Naive thymus-derived CD4-positive, alpha-beta T cell (primary cell): ENCODE data around the gene SORCS2. TPM values are rescaled to one million over a fixed set of nuclear protein-coding genes. Genes with fewer than 3 reads are reported as not detected.
A peak's percentile ranks its signal among the peaks of the same experiment; 100 is the strongest.

Source experiments
- ATAC-seq: fragments of 150-1000 bp; cut with Tn5 transposase; 2 replicates; pipeline ENCODE4 v1.10.0; 2021; ENCODE audit warnings: mild to moderate bottlenecking, moderate library complexity
- CTCF ChIA-PET: fragments of 350-600 bp; sonication (Branson Sonifier 250); formaldehyde crosslinking; loops from one replicate; lab custom pipeline; 2021; ENCODE audit warnings: antibody characterized with exemption; lab: Charles Lee
- POLR2A ChIA-PET: fragments of 350-600 bp; sonication (Branson Sonifier 250); formaldehyde crosslinking; loops from one replicate; lab custom pipeline; 2021; ENCODE audit warnings: antibody characterized with exemption, inconsistent platforms; lab: Charles Lee
- DNase-seq, 9 donors: peaks; one replicate each; pipeline versions ENCODE4 v3.0.0 to v3.0.0-alpha.2; 2020 to 2022; ENCODE audit warnings: mixed read lengths in 1 of 9
- H3K27ac ChIP-seq: one replicate; pipeline ENCODE4 v1.7.0; 2013; ENCODE audit warnings: mild to moderate bottlenecking, low read depth, low read length, moderate library complexity
- H3K27me3 ChIP-seq, 2 donors: one replicate each; pipeline ENCODE4 v1.7.0; 2013; ENCODE audit warnings: low read length in 2 of 2, mild to moderate bottlenecking in 2 of 2, moderate library complexity in 2 of 2; ENCODE audit not compliant: control insufficient read depth in 2 of 2, insufficient read depth in 2 of 2
- H3K36me3 ChIP-seq, 3 experiments: 1 replicate in 2 of 3; 2 replicates in 1 of 3; pipeline ENCODE4 v1.7.0; 2013; ENCODE audit warnings: low read length in 3 of 3, mild to moderate bottlenecking in 3 of 3, moderate library complexity in 1 of 3; ENCODE audit not compliant: insufficient read depth in 3 of 3, control insufficient read depth in 2 of 3
- H3K4me1 ChIP-seq, 2 donors: one replicate each; pipeline ENCODE4 v1.7.0; 2013; ENCODE audit warnings: low read length in 2 of 2, mild to moderate bottlenecking in 2 of 2, moderate library complexity in 1 of 2; ENCODE audit not compliant: control insufficient read depth in 2 of 2, insufficient read depth in 2 of 2
- H3K4me3 ChIP-seq: 2 replicates; pipeline ENCODE4 v1.7.0; 2013; ENCODE audit warnings: mild to moderate bottlenecking, low read length
- H3K9me3 ChIP-seq, 3 experiments: 1 replicate in 2 of 3; 2 replicates in 1 of 3; pipeline ENCODE4 v1.7.0; 2013; ENCODE audit warnings: low read length in 3 of 3; ENCODE audit not compliant: control insufficient read depth in 2 of 3
- H3K27ac Mint-ChIP-seq, 9 donors: one replicate each; pipeline ENCODE4 v1.8.0; 2020 to 2022; ENCODE audit warnings: mixed read lengths in 9 of 9, mild to moderate bottlenecking in 8 of 9, moderate library complexity in 5 of 9, inconsistent platforms in 2 of 9
- H3K27me3 Mint-ChIP-seq, 5 donors: one replicate each; pipeline ENCODE4 v1.8.0; 2021 to 2022; ENCODE audit warnings: mixed read lengths in 5 of 5, mild to moderate bottlenecking in 1 of 5
- H3K36me3 Mint-ChIP-seq, 5 donors: one replicate each; pipeline ENCODE4 v1.8.0; 2020 to 2022; ENCODE audit warnings: mixed read lengths in 5 of 5, mild to moderate bottlenecking in 3 of 5, inconsistent platforms in 1 of 5
- H3K4me1 Mint-ChIP-seq, 7 donors: one replicate each; pipeline ENCODE4 v1.8.0; 2020 to 2022; ENCODE audit warnings: mixed read lengths in 7 of 7, mild to moderate bottlenecking in 3 of 7, inconsistent platforms in 1 of 7
- H3K4me3 Mint-ChIP-seq, 10 donors: one replicate each; pipeline ENCODE4 v1.8.0; 2020 to 2022; ENCODE audit warnings: mild to moderate bottlenecking in 10 of 10, mixed read lengths in 10 of 10, moderate library complexity in 6 of 10, inconsistent platforms in 2 of 10
- H3K9me3 Mint-ChIP-seq, 11 donors: one replicate each; pipeline ENCODE4 v1.8.0; 2020 to 2022; ENCODE audit warnings: mixed read lengths in 11 of 11, mild to moderate bottlenecking in 4 of 11, inconsistent platforms in 1 of 11, moderate library complexity in 1 of 11
- intact Hi-C, 2 donors: fragments of 100-400 bp; cut with micrococcal nuclease; formaldehyde crosslinking; loops; one replicate each; pipeline ENCODE4 v1.15.1; 2023
- polyA plus RNA-seq, 2 donors: library from polyadenylated mRNA; unstranded; fragments of 300-500 nt; fragmentation: Illumina TruSeq; gene quantifications; one replicate each; pipeline ENCODE4 v1.2.3, GENCODE V29; 2021
- total RNA-seq, 6 experiments: library from RNA in 5 of 6; stranded (reverse) in 5 of 6; gene quantifications; 1 replicate in 5 of 6; 2 replicates in 1 of 6; pipeline ENCODE4 v1.2.3 and lab custom pipeline; 2021 to 2026

Gene SORCS2
- total and polyA plus RNA-seq, 7 experiments from 2014 or later, result 0.10 TPM; not detected in 6

DNA sequence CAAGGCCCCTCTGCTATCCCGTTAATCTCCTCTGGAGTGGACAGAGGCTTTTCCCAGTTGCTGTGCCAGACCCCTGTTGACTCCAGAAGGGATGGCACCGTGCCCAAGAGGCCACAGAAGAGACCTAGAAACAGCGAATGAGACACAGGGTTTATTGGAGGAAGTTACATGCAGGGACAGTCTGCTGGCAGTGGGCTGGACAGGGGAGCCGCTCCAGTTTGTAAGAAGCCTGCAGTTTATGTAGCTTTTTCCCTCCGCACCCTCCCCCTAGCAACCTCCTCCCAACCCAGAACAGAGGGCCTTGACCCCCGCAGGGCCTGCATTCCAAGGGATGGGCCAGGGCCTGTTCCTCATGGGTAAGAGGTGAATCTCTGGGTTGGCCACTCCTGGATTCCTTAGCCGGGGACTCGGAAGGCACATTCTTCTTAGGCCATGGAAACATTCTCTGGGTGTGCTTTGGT, 459.2 kb downstream of the SORCS2 start:
- H3K4me1 Mint-ChIP-seq, result peaks cover 11 to 41% (median 21%) of the 10 kb centered on the region in 7 donors
- Histone ChIP-seq H3K27ac (no peak overlapping the region), H3K9me3 (no peaks in the 10 kb centered on the region), H3K36me3 (no peaks in the 10 kb centered on the region), H3K27me3 (no peaks in the 10 kb centered on the region), H3K4me1 (peaks cover 0 to 42% of the 10 kb centered on the region in 2 donors), H3K4me3 (no peak overlapping the region)
- no peak overlapping the region for H3K27ac Mint-ChIP-seq
- H3K4me3 Mint-ChIP-seq, result no peak overlapping the region
- H3K36me3 Mint-ChIP-seq, result peaks cover 0 to 5% (median 0%) of the 10 kb centered on the region in 5 donors
- intact Hi-C loops, result no loop called here
- no peak for ATAC-seq
- CTCF ChIA-PET, result no interaction called here
- DNase-seq, result no peak
- peaks cover 0 to 64% (median 5%) of the 10 kb centered on the region in 5 donors for H3K27me3 Mint-ChIP-seq
- POLR2A ChIA-PET, result no interaction called here
- H3K9me3 Mint-ChIP-seq, result no peaks in the 10 kb centered on the region

DNA sequence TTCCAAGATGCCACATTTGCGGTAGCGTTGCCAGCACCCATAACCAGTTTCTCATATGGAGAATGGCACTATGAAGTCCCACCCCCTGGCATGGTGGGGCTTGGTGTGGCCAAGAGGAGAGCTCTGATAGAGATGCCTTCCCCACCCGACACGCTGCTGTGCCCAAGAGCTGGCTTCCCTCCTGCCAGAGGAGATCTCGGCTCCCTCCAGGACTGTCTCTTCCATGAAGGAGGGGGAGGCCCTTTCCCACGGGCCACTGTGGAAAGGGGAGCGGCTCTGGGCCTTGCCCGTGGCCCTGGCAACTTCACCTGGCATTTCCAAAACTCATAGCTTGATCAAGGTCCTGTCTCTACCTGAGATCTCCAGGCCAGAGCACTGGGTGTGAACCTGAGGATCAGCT, 459.7 kb downstream of the SORCS2 start:
- H3K27ac ChIP-seq, result no peak overlapping the region
- H3K27ac Mint-ChIP-seq, result no peak overlapping the region
- no peaks in the 10 kb centered on the region for H3K27me3 ChIP-seq
- peaks cover 0 to 58% (median 5%) of the 10 kb centered on the region in 5 donors for H3K27me3 Mint-ChIP-seq
- H3K4me3 Mint-ChIP-seq, result no peak overlapping the region
- H3K4me3 ChIP-seq, result no peak overlapping the region
- H3K4me1 Mint-ChIP-seq, result peaks cover 11 to 41% (median 21%) of the 10 kb centered on the region in 7 donors
- ATAC-seq (no peak), DNase-seq (no peak)
- peaks cover 0 to 5% (median 0%) of the 10 kb centered on the region in 5 donors for H3K36me3 Mint-ChIP-seq
- intact Hi-C loops, result no loop called here
- H3K9me3 Mint-ChIP-seq, result no peaks in the 10 kb centered on the region
- CTCF ChIA-PET, result no interaction called here
- no peaks in the 10 kb centered on the region for H3K36me3 ChIP-seq
- peaks cover 0 to 37% of the 10 kb centered on the region in 2 donors for H3K4me1 ChIP-seq
- POLR2A ChIA-PET, result no interaction called here
- H3K9me3 ChIP-seq, result no peaks in the 10 kb centered on the region

DNA sequence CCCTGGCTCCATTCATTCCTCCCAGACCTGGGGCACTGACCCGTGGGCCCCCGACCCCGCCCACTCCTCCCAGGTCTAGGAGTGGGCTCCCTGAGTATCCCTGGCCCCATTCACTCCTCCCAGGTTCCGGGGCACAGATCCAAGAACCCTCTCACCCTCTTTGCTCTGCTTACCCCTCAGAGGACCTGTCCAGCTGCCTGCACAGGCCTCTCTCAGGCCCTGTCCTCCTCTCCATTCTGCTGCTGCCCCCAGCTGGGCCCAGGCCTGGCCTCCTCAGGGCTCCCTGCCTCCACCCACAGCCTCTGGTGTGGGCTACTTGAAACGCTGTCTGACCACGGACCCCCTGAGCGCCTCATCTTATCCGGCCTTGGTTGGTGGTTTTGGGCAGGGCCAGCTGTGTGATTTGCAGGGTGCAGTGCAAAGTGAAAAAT, 460.1 kb downstream of the SORCS2 start:
- Mint-ChIP-seq H3K9me3 (no peaks in the 10 kb centered on the region), H3K4me3 (peak overlapping the region in 2 of 10 donors; percentile 21 to 29), H3K27ac (no peak overlapping the region), H3K36me3 (peaks cover 0 to 5% (median 0%) of the 10 kb centered on the region in 5 donors), H3K27me3 (peaks cover 0 to 54% (median 5%) of the 10 kb centered on the region in 5 donors), H3K4me1 (peaks cover 11 to 39% (median 18%) of the 10 kb centered on the region in 7 donors)
- Histone ChIP-seq H3K9me3 (no peaks in the 10 kb centered on the region), H3K4me3 (no peak overlapping the region), H3K4me1 (peaks cover 0 to 35% of the 10 kb centered on the region in 2 donors), H3K27ac (no peak overlapping the region), H3K36me3 (no peaks in the 10 kb centered on the region), H3K27me3 (no peaks in the 10 kb centered on the region)
- no peak for DNase-seq
- CTCF ChIA-PET, result no interaction called here
- intact Hi-C loops, result no loop called here
- ATAC-seq, result no peak
- POLR2A ChIA-PET, result no interaction called here

GRCh38 chr4:7652906-7653305, 460.6 kb downstream of the SORCS2 start:
- H3K9me3 ChIP-seq, result no peaks in the 10 kb centered on the region
- Mint-ChIP-seq H3K27me3 (peaks cover 0 to 51% (median 5%) of the 10 kb centered on the region in 5 donors), H3K4me1 (peaks cover 11 to 36% (median 16%) of the 10 kb centered on the region in 7 donors), H3K36me3 (peaks cover 0 to 5% (median 0%) of the 10 kb centered on the region in 5 donors), H3K27ac (no peak overlapping the region), H3K9me3 (no peaks in the 10 kb centered on the region), H3K4me3 (peak overlapping the region in 1 of 10 donors; percentile 29)
- POLR2A ChIA-PET, result no interaction called here
- H3K4me3 ChIP-seq, result no peak overlapping the region
- H3K36me3 ChIP-seq, result no peaks in the 10 kb centered on the region
- intact Hi-C loops, result no loop called here
- DNase-seq, result no peak
- no peak for ATAC-seq
- H3K4me1 ChIP-seq, result peaks cover 0 to 35% of the 10 kb centered on the region in 2 donors
- H3K27ac ChIP-seq, result no peak overlapping the region
- CTCF ChIA-PET, result no interaction called here
- H3K27me3 ChIP-seq, result no peaks in the 10 kb centered on the region

DNA sequence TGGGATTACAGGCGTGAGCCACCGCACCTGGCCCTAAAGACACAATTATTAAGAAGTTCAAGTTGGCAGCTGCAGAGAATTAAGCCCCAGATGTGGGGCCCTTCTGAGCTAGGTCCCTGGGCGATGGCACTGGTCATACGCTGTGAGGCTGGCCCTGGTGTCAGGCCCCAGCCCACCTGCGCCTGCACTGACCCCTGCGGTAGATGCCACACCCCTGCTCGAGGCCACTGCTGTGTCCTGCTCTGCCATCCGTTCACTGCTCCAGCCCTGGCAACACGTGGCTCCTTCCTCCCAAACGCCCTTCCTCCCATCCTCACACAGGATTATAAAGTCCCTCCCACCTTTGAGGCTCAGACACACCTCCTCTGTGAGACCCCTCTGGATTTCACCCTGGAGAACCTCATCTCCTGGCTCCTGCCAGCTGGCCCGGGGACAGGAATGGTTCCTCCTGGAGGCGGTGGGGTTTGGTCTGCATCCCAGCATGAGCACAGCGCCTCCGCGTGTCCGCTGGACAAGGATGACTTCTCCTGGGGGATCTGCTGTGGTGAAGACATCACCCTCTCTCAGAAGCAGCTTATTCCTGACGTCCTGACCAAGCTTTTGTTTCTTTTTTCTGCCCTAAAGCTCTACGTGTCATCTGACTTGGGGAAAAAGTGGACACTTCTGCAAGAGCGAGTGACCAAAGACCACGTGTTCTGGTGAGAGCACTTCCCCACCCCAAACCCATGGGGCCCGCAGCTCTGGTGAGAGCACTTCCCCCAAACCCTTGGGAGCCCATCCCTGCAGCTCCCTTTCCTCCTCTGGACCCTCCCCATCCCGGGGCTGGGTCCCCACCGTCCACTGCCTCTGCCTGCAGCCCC, 461.4 kb downstream of the SORCS2 start:
- POLR2A ChIA-PET, result interaction anchor here (0.6 kb wide), 1 partner anchor 611 kb away, joined by 3 read pairs; a partner anchor contains a TSS
- Histone ChIP-seq H3K4me1 (peaks cover 0 to 35% of the 10 kb centered on the region in 2 donors), H3K4me3 (no peak overlapping the region), H3K36me3 (no peaks in the 10 kb centered on the region), H3K9me3 (no peaks in the 10 kb centered on the region), H3K27me3 (no peaks in the 10 kb centered on the region), H3K27ac (no peak overlapping the region)
- Mint-ChIP-seq H3K27me3 (peaks cover 0 to 51% (median 5%) of the 10 kb centered on the region in 5 donors), H3K4me3 (no peak overlapping the region), H3K9me3 (no peaks in the 10 kb centered on the region), H3K36me3 (peaks cover 0 to 5% (median 0%) of the 10 kb centered on the region in 5 donors), H3K27ac (no peak overlapping the region), H3K4me1 (peaks cover 11 to 28% (median 16%) of the 10 kb centered on the region in 7 donors)
- intact Hi-C loops, result no loop called here
- CTCF ChIA-PET, result no interaction called here
- DNase-seq (no peak), ATAC-seq (no peak)

- H3K9me3 ChIP-seq, result no peaks in the 10 kb centered on the region
- H3K4me3 ChIP-seq, result no peak overlapping the region
- intact Hi-C loops, result no loop called here
- Mint-ChIP-seq H3K9me3 (no peaks in the 10 kb centered on the region), H3K36me3 (peaks cover 0 to 5% (median 0%) of the 10 kb centered on the region in 5 donors), H3K27ac (no peak overlapping the region), H3K27me3 (peaks cover 0 to 41% (median 5%) of the 10 kb centered on the region in 5 donors), H3K4me1 (peaks cover 4 to 20% (median 5%) of the 10 kb centered on the region in 7 donors), H3K4me3 (peak overlapping the region in 1 of 10 donors; percentile 36)
- no peak overlapping the region for H3K27ac ChIP-seq
- H3K36me3 ChIP-seq, result no peaks in the 10 kb centered on the region
- H3K27me3 ChIP-seq, result no peaks in the 10 kb centered on the region
- no peak for ATAC-seq
- peaks cover 0 to 26% of the 10 kb centered on the region in 2 donors for H3K4me1 ChIP-seq
- ChIA-PET POLR2A (no interaction called here), CTCF (no interaction called here)
- DNase-seq, result no peak
Measured at GRCh38 chr4:7654550-7655445, 462.5 kb downstream of the SORCS2 start.
